H1 (cell line): ENCODE results near the gene LLGL2. TPM values are rescaled to one million over a fixed set of nuclear protein-coding genes. Genes with fewer than 3 reads are reported as not detected.

Source experiments
- PHF8 ChIP-seq: fragments of 200-600 bp; sonication (generic); conservative IDR thresholded peaks from 2 replicates; pipeline ENCODE4 v1.7.1; 2012; ENCODE audit warnings: low read depth, mild to moderate bottlenecking, inconsistent platforms, low read length, moderate library complexity
- SIX5 ChIP-seq: IDR thresholded peaks from 2 replicates; pipeline ENCODE4 v1.6.1; 2011; ENCODE audit warnings: mild to moderate bottlenecking, low read depth, low read length
- SUZ12 ChIP-seq: fragments of 200-600 bp; sonication (generic); IDR thresholded peaks from 2 replicates; pipeline ENCODE4 v1.6.1; 2012; ENCODE audit warnings: mild to moderate bottlenecking, inconsistent platforms, low read length, moderate library complexity, mixed read lengths
- TCF12 ChIP-seq: IDR thresholded peaks from 2 replicates; pipeline ENCODE4 v1.6.1; 2011; ENCODE audit warnings: low read depth, mild to moderate bottlenecking, low read length
- polyA plus RNA-seq, 7 experiments: library from polyadenylated mRNA; depleted of rRNA in 3 of 7; stranded (reverse) in 5 of 7; unstranded in 2 of 7; fragments of >200 nt in 5 of 7; fragments of 200-250 nt in 2 of 7; gene quantifications; 1 replicate in 5 of 7; 2 replicates in 1 of 7; 4 replicates in 1 of 7; pipeline versions ENCODE4 v1.2.1 to v1.2.3, GENCODE V29; 2011 to 2013; ENCODE audit warnings: missing spikeins in 2 of 7, mixed read lengths in 2 of 7
- total RNA-seq: library from RNA; stranded (reverse); fragmentation: NEBNext Ultra II Directional; extraction: Animal tissue kit (Norgen Biotek cat#: 25700); gene quantifications from 2 replicates; pipeline ENCODE4 v1.2.1, GENCODE V29; 2021

The LLGL2 gene
- total and polyA plus RNA-seq, 2 of the 8 experiments (the other 6 are each of a cell fraction or from before 2014, with no cell fraction given), result 64.5 to 77.1 TPM

GRCh38 chr17:75494326-75494877, 31.1 kb upstream of the LLGL2 start (continued):
- TF ChIP-seq SUZ12 (no peak), TCF12 (no peak), SIX5 (no peak), PHF8 (no peak)
